ENCODE data around the gene PIRT.

The PIRT gene

GRCh38 chr17:10842658-10843057 is 4.8 kb upstream of the PIRT start:
- Mint-ChIP-seq H3K4me1 (ENCODE audit: low read depth) (peaks cover 7% of the 10 kb centered on the region), H3K36me3 (ENCODE audit: low read depth) (no peaks in the 10 kb centered on the region), H3K9me3 (no peaks in the 10 kb centered on the region), H3K27ac (no peak overlapping the region), H3K27me3 (peaks cover 13% of the 10 kb centered on the region), H3K4me3 (no peak overlapping the region)
- intact Hi-C loops (cut with micrococcal nuclease), result no loop called here

- intact Hi-C loops (cut with micrococcal nuclease), result no loop called here
- H3K4me3 Mint-ChIP-seq, result no peak overlapping the region
- no peak overlapping the region for H3K27ac Mint-ChIP-seq
- H3K4me1 Mint-ChIP-seq (ENCODE audit: low read depth), result no peaks in the 10 kb centered on the region
- peaks cover 1% of the 10 kb centered on the region for H3K27me3 Mint-ChIP-seq
- H3K36me3 Mint-ChIP-seq (ENCODE audit: low read depth), result no peaks in the 10 kb centered on the region
- H3K9me3 Mint-ChIP-seq, result no peaks in the 10 kb centered on the region
Measured at GRCh38 chr17:10838682-10839081, 795 bp upstream of the PIRT start.

- H3K27me3 Mint-ChIP-seq, result no peaks in the 10 kb centered on the region
- H3K4me1 Mint-ChIP-seq (ENCODE audit: low read depth), result no peaks in the 10 kb centered on the region
- no peak overlapping the region for H3K4me3 Mint-ChIP-seq
- intact Hi-C loops (cut with micrococcal nuclease), result no loop called here
- no peaks in the 10 kb centered on the region for H3K9me3 Mint-ChIP-seq
- H3K27ac Mint-ChIP-seq, result no peak overlapping the region
- no peaks in the 10 kb centered on the region for H3K36me3 Mint-ChIP-seq (ENCODE audit: low read depth)
Measured at GRCh38 chr17:10836966-10837590, 809 bp downstream of the PIRT start.

- Mint-ChIP-seq H3K27ac (no peak overlapping the region), H3K9me3 (no peaks in the 10 kb centered on the region), H3K36me3 (ENCODE audit: low read depth) (no peaks in the 10 kb centered on the region), H3K4me3 (no peak overlapping the region), H3K27me3 (no peaks in the 10 kb centered on the region), H3K4me1 (ENCODE audit: low read depth) (no peaks in the 10 kb centered on the region)
- intact Hi-C loops (cut with micrococcal nuclease), result no loop called here
Measured at GRCh38 chr17:10836145-10836544, 1.7 kb downstream of the PIRT start.

- no peaks in the 10 kb centered on the region for H3K36me3 Mint-ChIP-seq (ENCODE audit: low read depth)
- H3K4me3 Mint-ChIP-seq, result no peak overlapping the region
- intact Hi-C loops (cut with micrococcal nuclease), result no loop called here
- H3K4me1 Mint-ChIP-seq (ENCODE audit: low read depth), result no peaks in the 10 kb centered on the region
- H3K27me3 Mint-ChIP-seq, result no peaks in the 10 kb centered on the region
- no peaks in the 10 kb centered on the region for H3K9me3 Mint-ChIP-seq
- no peak overlapping the region for H3K27ac Mint-ChIP-seq
Measured at GRCh38 chr17:10831696-10832095, 6.2 kb downstream of the PIRT start.

GRCh38 chr17:10827898-10828552 is 9.9 kb downstream of the PIRT start:
- intact Hi-C loops (cut with micrococcal nuclease), result no loop called here
- Mint-ChIP-seq H3K4me3 (no peak overlapping the region), H3K9me3 (no peaks in the 10 kb centered on the region), H3K36me3 (ENCODE audit: low read depth) (no peaks in the 10 kb centered on the region), H3K27ac (no peak overlapping the region), H3K4me1 (ENCODE audit: low read depth) (no peaks in the 10 kb centered on the region), H3K27me3 (no peaks in the 10 kb centered on the region)

GRCh38 chr17:10824874-10825273 is 13.0 kb downstream of the PIRT start:
- Mint-ChIP-seq H3K27ac (no peak overlapping the region), H3K36me3 (ENCODE audit: low read depth) (no peaks in the 10 kb centered on the region), H3K4me1 (ENCODE audit: low read depth) (no peaks in the 10 kb centered on the region), H3K4me3 (no peak overlapping the region), H3K9me3 (no peaks in the 10 kb centered on the region), H3K27me3 (no peaks in the 10 kb centered on the region)
- intact Hi-C loops (cut with micrococcal nuclease), result no loop called here

GRCh38 chr17:10821770-10822169 is 16.1 kb downstream of the PIRT start:
- H3K27ac Mint-ChIP-seq, result no peak overlapping the region
- no peaks in the 10 kb centered on the region for H3K4me1 Mint-ChIP-seq (ENCODE audit: low read depth)
- intact Hi-C loops (cut with micrococcal nuclease), result no loop called here
- H3K27me3 Mint-ChIP-seq, result no peaks in the 10 kb centered on the region
- H3K9me3 Mint-ChIP-seq, result no peaks in the 10 kb centered on the region
- no peak overlapping the region for H3K4me3 Mint-ChIP-seq
- H3K36me3 Mint-ChIP-seq (ENCODE audit: low read depth), result no peaks in the 10 kb centered on the region

GRCh38 chr17:10821054-10821453 is 16.8 kb downstream of the PIRT start:
- Mint-ChIP-seq H3K4me1 (ENCODE audit: low read depth) (no peaks in the 10 kb centered on the region), H3K27me3 (no peaks in the 10 kb centered on the region), H3K36me3 (ENCODE audit: low read depth) (no peaks in the 10 kb centered on the region), H3K9me3 (no peaks in the 10 kb centered on the region), H3K4me3 (no peak overlapping the region), H3K27ac (no peak overlapping the region)
- intact Hi-C loops (cut with micrococcal nuclease), result no loop called here

- H3K4me3 Mint-ChIP-seq, result no peak overlapping the region
Measured at GRCh38 chr17:10815319-10815718, 22.6 kb downstream of the PIRT start.

GRCh38 chr17:10814075-10814474 is 23.8 kb downstream of the PIRT start:
- H3K27ac Mint-ChIP-seq, result no peak overlapping the region
- no peaks in the 10 kb centered on the region for H3K4me1 Mint-ChIP-seq (ENCODE audit: low read depth)

More at GRCh38 chr17:10815319-10815718, 22.6 kb downstream of the PIRT start:
- no peak overlapping the region for H3K27ac Mint-ChIP-seq
- H3K4me1 Mint-ChIP-seq (ENCODE audit: low read depth), result no peaks in the 10 kb centered on the region
- H3K9me3 Mint-ChIP-seq, result no peaks in the 10 kb centered on the region
- peaks cover 3% of the 10 kb centered on the region for H3K27me3 Mint-ChIP-seq
- intact Hi-C loops (cut with micrococcal nuclease), result no loop called here
- no peaks in the 10 kb centered on the region for H3K36me3 Mint-ChIP-seq (ENCODE audit: low read depth)

GRCh38 chr17:10812674-10813073 is 25.2 kb downstream of the PIRT start:
- intact Hi-C loops (cut with micrococcal nuclease), result no loop called here
- Mint-ChIP-seq H3K4me1 (ENCODE audit: low read depth) (no peaks in the 10 kb centered on the region), H3K36me3 (ENCODE audit: low read depth) (no peaks in the 10 kb centered on the region), H3K27ac (no peak overlapping the region), H3K9me3 (no peaks in the 10 kb centered on the region), H3K4me3 (no peak overlapping the region), H3K27me3 (peaks cover 3% of the 10 kb centered on the region)

More at GRCh38 chr17:10814075-10814474, 23.8 kb downstream of the PIRT start:
- Mint-ChIP-seq H3K27me3 (peaks cover 3% of the 10 kb centered on the region), H3K9me3 (no peaks in the 10 kb centered on the region), H3K36me3 (ENCODE audit: low read depth) (no peaks in the 10 kb centered on the region), H3K4me3 (no peak overlapping the region)
- intact Hi-C loops (cut with micrococcal nuclease), result no loop called here

- H3K36me3 Mint-ChIP-seq (ENCODE audit: low read depth), result no peaks in the 10 kb centered on the region
- H3K27me3 Mint-ChIP-seq, result peaks cover 3% of the 10 kb centered on the region
- H3K27ac Mint-ChIP-seq, result no peak overlapping the region
- no peaks in the 10 kb centered on the region for H3K9me3 Mint-ChIP-seq
- H3K4me3 Mint-ChIP-seq, result no peak overlapping the region
- H3K4me1 Mint-ChIP-seq (ENCODE audit: low read depth), result no peaks in the 10 kb centered on the region
- intact Hi-C loops (cut with micrococcal nuclease), result no loop called here
Measured at GRCh38 chr17:10809605-10810004, 28.3 kb downstream of the PIRT start.

- Mint-ChIP-seq H3K27me3 (peaks cover 3% of the 10 kb centered on the region), H3K4me3 (no peak overlapping the region), H3K27ac (no peak overlapping the region), H3K36me3 (ENCODE audit: low read depth) (no peaks in the 10 kb centered on the region), H3K9me3 (no peaks in the 10 kb centered on the region), H3K4me1 (ENCODE audit: low read depth) (no peaks in the 10 kb centered on the region)
- intact Hi-C loops (cut with micrococcal nuclease), result no loop called here
Measured at GRCh38 chr17:10807704-10808128, 30.2 kb downstream of the PIRT start.
